ENCODE data around the gene RNF138.
A peak's percentile ranks its signal among the peaks of the same experiment; 100 is the strongest.

The RNF138 gene, protein sequence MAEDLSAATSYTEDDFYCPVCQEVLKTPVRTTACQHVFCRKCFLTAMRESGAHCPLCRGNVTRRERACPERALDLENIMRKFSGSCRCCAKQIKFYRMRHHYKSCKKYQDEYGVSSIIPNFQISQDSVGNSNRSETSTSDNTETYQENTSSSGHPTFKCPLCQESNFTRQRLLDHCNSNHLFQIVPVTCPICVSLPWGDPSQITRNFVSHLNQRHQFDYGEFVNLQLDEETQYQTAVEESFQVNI

DNA sequence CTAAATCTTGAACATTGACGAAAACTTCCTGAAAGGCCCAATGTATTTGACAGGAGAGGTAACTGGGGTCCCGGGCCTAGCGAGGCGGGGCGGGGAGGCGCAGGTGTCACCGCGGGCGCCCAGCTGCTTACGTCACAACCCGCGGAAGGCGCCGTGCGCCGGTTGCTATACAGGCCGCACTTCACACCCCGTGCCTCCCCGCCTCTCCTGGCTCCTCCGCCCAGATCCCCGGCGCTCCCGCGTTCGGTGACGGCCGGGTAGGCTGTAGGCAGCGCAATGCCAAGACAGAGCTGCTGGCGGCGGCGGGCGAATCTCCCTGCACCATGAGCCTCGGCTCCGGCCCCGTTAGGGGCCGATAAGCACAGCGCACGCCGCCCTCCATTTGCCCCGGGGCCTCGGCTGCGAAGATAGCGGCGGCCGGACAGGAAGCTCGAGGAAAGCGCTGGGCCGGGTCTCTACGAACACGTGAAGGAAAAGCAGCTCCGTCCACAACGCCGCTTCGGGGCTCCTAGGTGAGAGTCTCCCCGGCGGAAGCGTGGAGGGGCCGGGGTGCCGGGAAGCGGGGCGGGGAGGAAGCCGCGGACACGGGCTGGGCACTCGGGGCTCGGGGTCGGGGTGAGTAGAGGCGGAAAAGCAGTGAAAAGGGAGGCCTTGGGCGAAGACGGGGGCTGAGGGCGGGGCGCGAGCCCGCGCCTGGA lies at the start of gene RNF138:
TSS of gene RNF138 (plus strand) at position 151 of the 698 bp plus-strand sequence. CDS start 903 bp downstream, outside the sequence.
- Histone ChIP-seq H3K36me3 (ENCODE audit: control insufficient read depth, insufficient read depth, low read length) (no peaks in the 10 kb centered on the region), H3K4me3 (ENCODE audit: low read length) (peak within 1 kb of the TSS; percentile 72), H3K9ac (ENCODE audit: low read length) (peak within 1 kb of the TSS; percentile 92), H3K27me3 (ENCODE audit: control insufficient read depth, insufficient read depth, low read length) (no peaks in the 10 kb centered on the region), H3K9me3 (ENCODE audit: control insufficient read depth, low read length) (no peaks in the 10 kb centered on the region), H3K4me1 (ENCODE audit: control insufficient read depth, insufficient read depth, low read length) (peaks cover 4% of the 10 kb centered on the region)

GRCh38 chr18:32042337-32042736 lies 49.3 kb upstream of the RNF138 start:
- H3K36me3 ChIP-seq (ENCODE audit: control insufficient read depth, insufficient read depth, low read length) = no peaks in the 10 kb centered on the region
- no peak overlapping the region for H3K4me3 ChIP-seq (ENCODE audit: low read length)
- H3K4me1 ChIP-seq (ENCODE audit: control insufficient read depth, insufficient read depth, low read length) = no peaks in the 10 kb centered on the region
- no peaks in the 10 kb centered on the region for H3K9me3 ChIP-seq (ENCODE audit: control insufficient read depth, low read length)
- no peaks in the 10 kb centered on the region for H3K27me3 ChIP-seq (ENCODE audit: control insufficient read depth, insufficient read depth, low read length)
- H3K9ac ChIP-seq (ENCODE audit: low read length) = no peak overlapping the region

- no peaks in the 10 kb centered on the region for H3K36me3 ChIP-seq (ENCODE audit: control insufficient read depth, insufficient read depth, low read length)
- H3K9ac ChIP-seq (ENCODE audit: low read length) = no peak overlapping the region
- no peaks in the 10 kb centered on the region for H3K27me3 ChIP-seq (ENCODE audit: control insufficient read depth, insufficient read depth, low read length)
- no peaks in the 10 kb centered on the region for H3K4me1 ChIP-seq (ENCODE audit: control insufficient read depth, insufficient read depth, low read length)
- no peaks in the 10 kb centered on the region for H3K9me3 ChIP-seq (ENCODE audit: control insufficient read depth, low read length)
- no peak overlapping the region for H3K4me3 ChIP-seq (ENCODE audit: low read length)
These were observed 43.1 kb upstream of the RNF138 start for GRCh38 chr18:32048507-32049091.

GRCh38 chr18:32049393-32050171 lies 42.1 kb upstream of the RNF138 start:
- no peak overlapping the region for H3K9ac ChIP-seq (ENCODE audit: low read length)
- H3K36me3 ChIP-seq (ENCODE audit: control insufficient read depth, insufficient read depth, low read length) = no peaks in the 10 kb centered on the region
- H3K9me3 ChIP-seq (ENCODE audit: control insufficient read depth, low read length) = no peaks in the 10 kb centered on the region
- H3K4me1 ChIP-seq (ENCODE audit: control insufficient read depth, insufficient read depth, low read length) = no peaks in the 10 kb centered on the region
- H3K27me3 ChIP-seq (ENCODE audit: control insufficient read depth, insufficient read depth, low read length) = no peaks in the 10 kb centered on the region
- no peak overlapping the region for H3K4me3 ChIP-seq (ENCODE audit: low read length)

- Histone ChIP-seq H3K9me3 (ENCODE audit: control insufficient read depth, low read length) (no peaks in the 10 kb centered on the region), H3K27me3 (ENCODE audit: control insufficient read depth, insufficient read depth, low read length) (no peaks in the 10 kb centered on the region), H3K9ac (ENCODE audit: low read length) (no peak overlapping the region), H3K4me3 (ENCODE audit: low read length) (no peak overlapping the region), H3K36me3 (ENCODE audit: control insufficient read depth, insufficient read depth, low read length) (no peaks in the 10 kb centered on the region), H3K4me1 (ENCODE audit: control insufficient read depth, insufficient read depth, low read length) (no peaks in the 10 kb centered on the region)
These were observed 34.9 kb upstream of the RNF138 start for GRCh38 chr18:32056613-32057358.

DNA sequence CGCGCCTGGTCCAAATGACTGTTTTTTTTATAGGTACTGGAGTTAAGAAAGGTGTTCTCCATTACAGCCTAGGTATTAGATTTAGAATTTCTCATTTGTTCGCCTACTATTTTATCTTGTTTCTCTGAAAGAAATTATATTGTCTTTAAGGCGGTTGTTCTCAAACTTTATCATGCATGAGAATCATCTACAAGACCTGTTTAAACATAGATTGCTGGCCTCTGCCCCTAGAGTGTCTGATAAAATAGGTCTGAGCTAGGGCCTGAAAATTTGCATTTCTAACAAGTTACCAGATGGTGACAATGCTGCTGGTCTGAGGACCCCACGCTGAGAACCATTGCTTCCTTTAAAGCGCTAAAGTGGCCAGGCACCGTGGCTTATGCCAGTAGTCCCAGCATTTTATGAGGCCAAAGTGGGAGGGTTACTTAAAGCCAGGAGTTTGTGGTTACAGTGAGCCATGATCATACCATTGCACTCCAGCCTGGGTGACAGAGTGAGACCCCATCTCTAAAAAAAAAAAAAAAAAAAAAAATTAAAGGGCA lies 34.0 kb upstream of the RNF138 start:
- no peaks in the 10 kb centered on the region for H3K4me1 ChIP-seq (ENCODE audit: control insufficient read depth, insufficient read depth, low read length)
- H3K36me3 ChIP-seq (ENCODE audit: control insufficient read depth, insufficient read depth, low read length) = no peaks in the 10 kb centered on the region
- H3K9ac ChIP-seq (ENCODE audit: low read length) = no peak overlapping the region
- H3K9me3 ChIP-seq (ENCODE audit: control insufficient read depth, low read length) = no peaks in the 10 kb centered on the region
- H3K4me3 ChIP-seq (ENCODE audit: low read length) = no peak overlapping the region
- no peaks in the 10 kb centered on the region for H3K27me3 ChIP-seq (ENCODE audit: control insufficient read depth, insufficient read depth, low read length)

- Histone ChIP-seq H3K36me3 (ENCODE audit: control insufficient read depth, insufficient read depth, low read length) (no peaks in the 10 kb centered on the region), H3K9me3 (ENCODE audit: control insufficient read depth, low read length) (no peaks in the 10 kb centered on the region), H3K9ac (ENCODE audit: low read length) (no peak overlapping the region), H3K4me3 (ENCODE audit: low read length) (no peak overlapping the region), H3K27me3 (ENCODE audit: control insufficient read depth, insufficient read depth, low read length) (no peaks in the 10 kb centered on the region), H3K4me1 (ENCODE audit: control insufficient read depth, insufficient read depth, low read length) (no peaks in the 10 kb centered on the region)
These were observed 31.6 kb upstream of the RNF138 start for GRCh38 chr18:32060026-32060425.

- no peaks in the 10 kb centered on the region for H3K9me3 ChIP-seq (ENCODE audit: control insufficient read depth, low read length)
- no peaks in the 10 kb centered on the region for H3K4me1 ChIP-seq (ENCODE audit: control insufficient read depth, insufficient read depth, low read length)
- H3K9ac ChIP-seq (ENCODE audit: low read length) = no peak overlapping the region
- no peaks in the 10 kb centered on the region for H3K27me3 ChIP-seq (ENCODE audit: control insufficient read depth, insufficient read depth, low read length)
- H3K36me3 ChIP-seq (ENCODE audit: control insufficient read depth, insufficient read depth, low read length) = no peaks in the 10 kb centered on the region
- H3K4me3 ChIP-seq (ENCODE audit: low read length) = no peak overlapping the region
These were observed 24.1 kb upstream of the RNF138 start for GRCh38 chr18:32067375-32068167.

DNA sequence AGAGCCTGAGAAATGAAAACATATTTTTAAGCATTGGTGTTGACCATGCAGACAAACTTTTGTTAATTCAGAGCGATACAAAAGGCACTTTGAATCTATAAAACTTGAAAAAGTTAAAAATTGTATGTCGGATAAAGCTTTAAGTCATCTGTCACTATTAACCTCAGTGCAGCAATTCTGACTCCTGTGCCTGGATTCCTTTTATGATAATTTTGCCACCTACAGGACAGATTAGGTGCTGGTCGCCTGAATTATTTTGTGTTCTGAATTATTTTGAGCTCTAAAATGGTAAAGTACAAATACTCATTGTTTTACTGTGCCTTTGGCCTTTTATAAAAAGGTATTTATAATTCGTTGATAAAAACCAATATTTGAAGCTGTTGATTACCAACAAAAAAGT lies 19.4 kb upstream of the RNF138 start:
- H3K4me1 ChIP-seq (ENCODE audit: control insufficient read depth, insufficient read depth, low read length) = no peaks in the 10 kb centered on the region
- no peak overlapping the region for H3K9ac ChIP-seq (ENCODE audit: low read length)
- no peaks in the 10 kb centered on the region for H3K9me3 ChIP-seq (ENCODE audit: control insufficient read depth, low read length)

DNA sequence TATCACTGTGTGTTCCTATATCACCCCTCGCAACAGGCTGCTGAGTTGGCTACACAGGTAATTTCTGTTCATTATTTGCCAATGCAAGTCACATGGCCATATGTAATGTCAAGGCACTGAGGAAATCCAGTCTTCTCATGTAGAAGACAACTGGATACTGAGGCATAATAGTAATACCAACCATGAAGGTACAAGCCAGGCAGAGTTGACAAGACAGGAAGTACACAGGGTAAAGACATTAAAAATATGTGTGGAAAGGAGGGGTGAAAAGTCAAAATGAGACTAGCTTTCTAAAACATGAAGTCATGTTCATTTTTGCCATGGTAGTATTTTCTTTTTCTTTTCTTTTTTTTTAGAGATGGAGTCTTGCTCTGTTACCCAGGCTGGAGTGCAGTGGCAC lies 17.5 kb upstream of the RNF138 start:
- Histone ChIP-seq H3K9me3 (ENCODE audit: control insufficient read depth, low read length) (no peaks in the 10 kb centered on the region), H3K27me3 (ENCODE audit: control insufficient read depth, insufficient read depth, low read length) (no peaks in the 10 kb centered on the region), H3K4me3 (ENCODE audit: low read length) (no peak overlapping the region), H3K36me3 (ENCODE audit: control insufficient read depth, insufficient read depth, low read length) (no peaks in the 10 kb centered on the region), H3K4me1 (ENCODE audit: control insufficient read depth, insufficient read depth, low read length) (no peaks in the 10 kb centered on the region), H3K9ac (ENCODE audit: low read length) (no peak overlapping the region)

More for the DNA sequence above, 19.4 kb upstream of the RNF138 start:
- Histone ChIP-seq H3K4me3 (ENCODE audit: low read length) (no peak overlapping the region), H3K36me3 (ENCODE audit: control insufficient read depth, insufficient read depth, low read length) (no peaks in the 10 kb centered on the region), H3K27me3 (ENCODE audit: control insufficient read depth, insufficient read depth, low read length) (no peaks in the 10 kb centered on the region)

GRCh38 chr18:32078845-32079244 lies 12.8 kb upstream of the RNF138 start:
- H3K9ac ChIP-seq (ENCODE audit: low read length) = no peak overlapping the region
- no peaks in the 10 kb centered on the region for H3K27me3 ChIP-seq (ENCODE audit: control insufficient read depth, insufficient read depth, low read length)
- peaks cover under 1% of the 10 kb centered on the region for H3K4me1 ChIP-seq (ENCODE audit: control insufficient read depth, insufficient read depth, low read length)
- no peaks in the 10 kb centered on the region for H3K9me3 ChIP-seq (ENCODE audit: control insufficient read depth, low read length)
- no peak overlapping the region for H3K4me3 ChIP-seq (ENCODE audit: low read length)
- H3K36me3 ChIP-seq (ENCODE audit: control insufficient read depth, insufficient read depth, low read length) = no peaks in the 10 kb centered on the region

Measured in mucosa of stomach (tissue), 1 donor.